A549 (cell line): ENCODE results near the gene GAN. TPM values are rescaled to one million over a fixed set of nuclear protein-coding genes. Genes with fewer than 3 reads are reported as not detected.

Source experiments
- ATAC-seq, 2 experiments: fragments of 200-7000 bp in 1 of 2; fragments of >200 bp in 1 of 2; cut with Nextera tagmentation in 1 of 2; cut with Tn5 transposase in 1 of 2; 3 replicates each; pipeline versions ENCODE4 v1.8.0 to v1.9.1; 2018 to 2020; ENCODE audit warnings: mild to moderate bottlenecking in 1 of 2, moderate library complexity in 1 of 2
- CTCF ChIA-PET: fragments of 300-600 bp; sonication (Branson Sonifier 250); formaldehyde crosslinking; extraction: SDS; loops from one replicate; lab custom pipeline; 2021; ENCODE audit warnings: antibody characterized with exemption, inconsistent platforms; lab: Yijun Ruan, JAX
- POLR2A ChIA-PET: fragments of 350-600 bp; formaldehyde crosslinking; extraction: SDS; loops from one replicate; lab custom pipeline; 2021; ENCODE audit warnings: antibody characterized with exemption, inconsistent platforms; lab: Yijun Ruan, JAX
- DNase-seq, 2 experiments: peaks; one replicate each; pipeline versions ENCODE4 v3.0.0 to v3.0.0-alpha.2; 2011 to 2016; ENCODE audit warnings: low read depth in 1 of 2, low spot score in 1 of 2
- FAIRE-seq: peaks from 2 replicates; lab custom pipeline; 2011; peaks lifted over from hg19 to GRCh38; lab: Jason Lieb, UNC
- H3K27ac ChIP-seq, 2 experiments: fragments of >200 bp; sonication (Bioruptor Twin); formaldehyde crosslinking; 3 replicates each; pipeline ENCODE4 v1.5.1; 2016 to 2017
- H3K4me1 ChIP-seq: fragments of >200 bp; sonication (Bioruptor Twin); formaldehyde crosslinking; 3 replicates; pipeline ENCODE4 v1.6.1; 2016
- H3K4me2 ChIP-seq: fragments of >200 bp; sonication (Bioruptor Twin); formaldehyde crosslinking; 3 replicates; pipeline ENCODE4 v1.6.1; 2016
- H3K4me3 ChIP-seq: fragments of >200 bp; sonication (Bioruptor Twin); formaldehyde crosslinking; 3 replicates; pipeline ENCODE4 v1.5.1; 2016
- H3K9me3 ChIP-seq: fragments of >200 bp; sonication (Bioruptor Twin); formaldehyde crosslinking; 3 replicates; pipeline ENCODE4 v1.6.1; 2016
- CBX8 ChIP-seq: fragments of 200-600 bp; sonication (generic); IDR thresholded peaks from 2 replicates; pipeline ENCODE4 v1.6.1; 2016
- CHD2 ChIP-seq: fragments of 150-350 bp; IDR thresholded peaks from 2 replicates; pipeline ENCODE4 v1.6.1; 2014; ENCODE audit warnings: low read length; ENCODE audit not compliant: partially characterized antibody
- CHD4 ChIP-seq: fragments of 200-600 bp; sonication (generic); IDR thresholded peaks from 2 replicates; pipeline ENCODE4 v1.6.1; 2016; ENCODE audit warnings: antibody characterized with exemption, mild to moderate bottlenecking, borderline replicate concordance
- EHF ChIP-seq: fragments of 250-450 bp; sonication (Bioruptor Pico); IDR thresholded peaks from 2 replicates; pipeline ENCODE4 v1.5.0; 2020; ENCODE audit warnings: mild to moderate bottlenecking
- EHMT2 ChIP-seq: fragments of 200-600 bp; sonication (generic); IDR thresholded peaks from 2 replicates; pipeline ENCODE4 v1.6.1; 2016; ENCODE audit warnings: antibody characterized with exemption, low read depth, mild to moderate bottlenecking, moderate library complexity
- FOSB ChIP-seq: fragments of 250-450 bp; sonication (Bioruptor Pico); IDR thresholded peaks from 2 replicates; pipeline ENCODE4 v1.5.0; 2020; ENCODE audit warnings: mild to moderate bottlenecking, moderate library complexity
- FOSL2 ChIP-seq, 2 experiments: fragments of 450-650 bp in 1 of 2; fragments of >200 bp in 1 of 2; sonication (Bioruptor Twin) in 1 of 2; formaldehyde crosslinking; IDR thresholded peaks; 2 replicates each; pipeline versions ENCODE4 v1.5.0 to v1.6.1; 2016 to 2020; ENCODE audit warnings: mild to moderate bottlenecking in 1 of 2, moderate library complexity in 1 of 2
- HDAC2 ChIP-seq: fragments of 200-600 bp; sonication (generic); IDR thresholded peaks from 2 replicates; pipeline ENCODE4 v1.6.1; 2016
- HEYL ChIP-seq: fragments of 250-450 bp; sonication (Bioruptor Pico); IDR thresholded peaks from 2 replicates; pipeline ENCODE4 v1.8.0; 2021; ENCODE audit warnings: mild to moderate bottlenecking, moderate library complexity
- HOXB13 ChIP-seq: fragments of 250-450 bp; sonication (Bioruptor Pico); IDR thresholded peaks from 2 replicates; pipeline ENCODE4 v1.5.0; 2020; ENCODE audit warnings: low read depth, mild to moderate bottlenecking, moderate library complexity
- HOXB5 ChIP-seq: fragments of 250-450 bp; sonication (Bioruptor Pico); IDR thresholded peaks from 2 replicates; pipeline ENCODE4 v1.5.0; 2020; ENCODE audit warnings: mild to moderate bottlenecking, moderate library complexity
- JUN ChIP-seq, 2 experiments: fragments of >200 bp; sonication (Bioruptor Twin); formaldehyde crosslinking; IDR thresholded peaks; 2 replicates in 1 of 2; 3 replicates in 1 of 2; pipeline ENCODE4 v1.6.1; 2016 to 2017
- KDM1A ChIP-seq: fragments of 200-600 bp; sonication (generic); IDR thresholded peaks from 2 replicates; pipeline ENCODE4 v1.6.1; 2016; ENCODE audit warnings: low read depth, mild to moderate bottlenecking
- MAZ ChIP-seq: fragments of 150-350 bp; IDR thresholded peaks from 2 replicates; pipeline ENCODE4 v1.6.1; 2014; ENCODE audit warnings: antibody characterized with exemption, low read depth, low read length, borderline replicate concordance
- NFE2L2 ChIP-seq: fragments of 150-350 bp; conservative IDR thresholded peaks from 2 replicates; pipeline ENCODE4 v1.6.1; 2014; ENCODE audit warnings: low read length
- NR3C1 ChIP-seq: fragments of >200 bp; sonication (Bioruptor Twin); formaldehyde crosslinking; IDR thresholded peaks from 3 replicates; pipeline ENCODE4 v1.6.1; 2017
- PHF8 ChIP-seq: fragments of 200-600 bp; sonication (generic); IDR thresholded peaks from 2 replicates; pipeline ENCODE4 v1.6.1; 2016; ENCODE audit warnings: low read depth, mild to moderate bottlenecking, antibody characterized with exemption, moderate library complexity, borderline replicate concordance
- POLR2A ChIP-seq: IDR thresholded peaks from 2 replicates; pipeline ENCODE4 v1.6.1; 2012; ENCODE audit warnings: mild to moderate bottlenecking, low read length
- RAD21 ChIP-seq, 2 experiments: fragments of >200 bp in 1 of 2; sonication (Bioruptor Twin) in 1 of 2; formaldehyde crosslinking in 1 of 2; IDR thresholded peaks in 1 of 2; conservative IDR thresholded peaks in 1 of 2; 2 replicates in 1 of 2; 3 replicates in 1 of 2; pipeline ENCODE4 v1.6.1; 2012 to 2018; ENCODE audit warnings: inconsistent platforms in 1 of 2
- RCOR1 ChIP-seq: fragments of 150-350 bp; IDR thresholded peaks from 2 replicates; pipeline ENCODE4 v1.6.1; 2014; ENCODE audit warnings: antibody characterized with exemption, low read length, low read depth
- RFX5 ChIP-seq: fragments of 450-650 bp; IDR thresholded peaks from 2 replicates; pipeline ENCODE4 v1.7.1; 2014; ENCODE audit warnings: antibody characterized with exemption, mild to moderate bottlenecking, moderate library complexity
- RNF2 ChIP-seq: fragments of 200-600 bp; sonication (generic); IDR thresholded peaks from 2 replicates; pipeline ENCODE4 v1.6.1; 2016; ENCODE audit warnings: low read depth, mild to moderate bottlenecking, antibody characterized with exemption, moderate library complexity, borderline replicate concordance
- TFCP2L1 ChIP-seq: fragments of 250-450 bp; sonication (Bioruptor Pico); IDR thresholded peaks from 2 replicates; pipeline ENCODE4 v1.5.0; 2021; ENCODE audit warnings: mild to moderate bottlenecking
- TP53 ChIP-seq: fragments of 250-450 bp; sonication (Bioruptor Pico); IDR thresholded peaks from 2 replicates; pipeline ENCODE4 v1.5.0; 2021; ENCODE audit warnings: mild to moderate bottlenecking, moderate library complexity
- ZC3H11A ChIP-seq: fragments of 450-650 bp; IDR thresholded peaks from 2 replicates; pipeline ENCODE4 v1.6.1; 2014; ENCODE audit warnings: antibody characterized with exemption, mild to moderate bottlenecking
- WGBS: methylation state at CpG from one replicate; pipeline ENCODE4 v1.1.6; 2017; ENCODE audit errors: missing lambda C conversion rate; 5-methylcytosine and 5-hydroxymethylcytosine counted together
- polyA plus RNA-seq, 4 experiments: library from polyadenylated mRNA; depleted of rRNA in 3 of 4; stranded (reverse); fragments of >200 nt; fragmentation: RNase III in 1 of 4; extraction: RNeasy Plus Mini Kit Qiagen cat#74134 plus additional on column Dnase treatment in 1 of 4; gene quantifications; 2 replicates in 3 of 4; 3 replicates in 1 of 4; pipeline ENCODE4 v1.2.3, GENCODE V29; 2011 to 2017
- TF ChIP-seq, protein P1 (sequence below): fragments of >200 bp; sonication (Bioruptor Twin); formaldehyde crosslinking; IDR thresholded peaks from 3 replicates; pipeline ENCODE4 v1.6.1; 2016
- TF ChIP-seq, protein P2 (sequence below): fragments of 450-650 bp; IDR thresholded peaks from 2 replicates; pipeline ENCODE4 v1.6.1; 2014; ENCODE audit warnings: antibody characterized with exemption
- TF ChIP-seq, protein P3 (sequence below): fragments of 150-350 bp; IDR thresholded peaks from 2 replicates; pipeline ENCODE4 v1.6.1; 2014; ENCODE audit warnings: low read depth, mild to moderate bottlenecking, low read length
- TF ChIP-seq, protein P4 (sequence below): fragments of 250-450 bp; sonication (Bioruptor Pico); IDR thresholded peaks from 2 replicates; pipeline ENCODE4 v1.5.0; 2021; ENCODE audit warnings: mild to moderate bottlenecking, moderate library complexity, borderline replicate concordance

GAN gene
- polyA plus RNA-seq, 2 of the 4 experiments (the other 2 are of a cell fraction): 2.8 to 8.1 TPM

DNA sequence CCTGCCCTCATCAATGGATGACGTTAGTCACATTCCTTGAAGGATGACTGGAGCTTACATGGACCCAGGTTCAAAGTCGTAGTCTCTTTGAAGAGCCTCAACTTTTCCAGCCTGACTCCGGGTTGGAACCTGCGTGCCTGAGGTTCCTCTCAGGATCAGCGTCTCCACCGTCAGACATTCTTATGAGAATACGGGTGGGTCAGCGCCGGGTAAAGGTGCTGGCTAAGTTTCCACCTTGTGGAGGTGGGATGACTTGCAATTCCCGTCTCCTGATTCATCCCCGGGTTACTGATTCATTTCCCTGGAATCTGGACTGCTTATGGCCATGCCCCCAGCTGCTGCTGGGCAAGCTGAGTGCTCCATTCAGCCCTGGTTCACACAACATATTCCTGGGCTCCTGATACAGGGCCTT lies 90.9 kb downstream of the GAN start (continued):
- 0 out of 2 replicates have a peak, but pooled peaks have one; percentile 26 for TF ChIP-seq RFX5
- peak; percentile 47 for TF ChIP-seq CHD2
- TF ChIP-seq JUN (IDR thresholded peaks at IDR 0.05): peak; percentile 93 to 99
- TF ChIP-seq, protein P1, sequence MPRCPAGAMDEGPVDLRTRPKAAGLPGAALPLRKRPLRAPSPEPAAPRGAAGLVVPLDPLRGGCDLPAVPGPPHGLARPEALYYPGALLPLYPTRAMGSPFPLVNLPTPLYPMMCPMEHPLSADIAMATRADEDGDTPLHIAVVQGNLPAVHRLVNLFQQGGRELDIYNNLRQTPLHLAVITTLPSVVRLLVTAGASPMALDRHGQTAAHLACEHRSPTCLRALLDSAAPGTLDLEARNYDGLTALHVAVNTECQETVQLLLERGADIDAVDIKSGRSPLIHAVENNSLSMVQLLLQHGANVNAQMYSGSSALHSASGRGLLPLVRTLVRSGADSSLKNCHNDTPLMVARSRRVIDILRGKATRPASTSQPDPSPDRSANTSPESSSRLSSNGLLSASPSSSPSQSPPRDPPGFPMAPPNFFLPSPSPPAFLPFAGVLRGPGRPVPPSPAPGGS: peak; percentile 73; the same call in 2 of the 3 replicates
- peak; percentile 62; the same call in 1 of the 2 replicates for TF ChIP-seq EHF (CRISPR knock-in tag)
- no peak for TF ChIP-seq FOSB
- TF ChIP-seq, protein P2, sequence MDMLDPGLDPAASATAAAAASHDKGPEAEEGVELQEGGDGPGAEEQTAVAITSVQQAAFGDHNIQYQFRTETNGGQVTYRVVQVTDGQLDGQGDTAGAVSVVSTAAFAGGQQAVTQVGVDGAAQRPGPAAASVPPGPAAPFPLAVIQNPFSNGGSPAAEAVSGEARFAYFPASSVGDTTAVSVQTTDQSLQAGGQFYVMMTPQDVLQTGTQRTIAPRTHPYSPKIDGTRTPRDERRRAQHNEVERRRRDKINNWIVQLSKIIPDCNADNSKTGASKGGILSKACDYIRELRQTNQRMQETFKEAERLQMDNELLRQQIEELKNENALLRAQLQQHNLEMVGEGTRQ: no peak
- TF ChIP-seq POLR2A: no peak
- peak; percentile 13; the same call in 1 of the 2 replicates for TF ChIP-seq TP53 (CRISPR knock-in tag)
- no peak for TF ChIP-seq CBX8
- TF ChIP-seq HDAC2: no peak
- no peak for TF ChIP-seq TFCP2L1
- TF ChIP-seq FOSL2 (IDR thresholded peaks at IDR 0.05): peak; percentile 94
- TF ChIP-seq FOSL2 (CRISPR knock-in tag; IDR thresholded peaks at IDR 0.05): peak; percentile 99
- no peak for TF ChIP-seq MAZ

DNA sequence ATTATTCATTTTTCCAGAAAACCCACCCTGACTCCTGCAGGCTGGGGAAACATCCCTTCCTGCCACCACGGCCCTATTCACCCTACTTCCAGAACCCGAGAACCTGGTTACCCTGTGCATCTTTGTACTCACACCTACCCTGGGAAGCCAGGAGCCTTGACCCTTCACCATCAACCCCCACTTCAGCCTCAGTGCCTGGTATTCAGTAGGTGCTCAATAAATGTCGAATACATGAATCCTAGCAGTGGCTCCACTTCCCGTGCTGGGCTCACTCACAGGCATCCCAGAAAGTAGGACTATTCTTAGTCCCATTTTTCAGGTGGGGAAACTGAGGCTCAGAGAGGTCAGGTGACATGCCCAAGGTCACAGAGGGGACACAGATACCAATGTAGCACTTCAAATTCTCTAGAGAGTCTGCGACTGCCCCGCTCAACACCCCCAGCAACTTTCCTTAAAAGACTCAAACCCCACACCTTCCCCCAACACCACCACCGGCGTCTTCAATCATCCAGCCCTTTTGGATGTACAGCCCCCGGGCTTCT lies 93.7 kb downstream of the GAN start:
- Histone ChIP-seq H3K9me3 (no peaks in the 10 kb centered on the region), H3K4me2 (no peak overlapping the region), H3K4me3 (no peak overlapping the region), H3K4me1 (peaks cover 77% of the 10 kb centered on the region), H3K27ac (peak overlapping the region; percentile 97 to 100)
- DNase-seq: no peak
- 88% methylated on average over 9 of the region's 9 CpGs for WGBS
- POLR2A ChIA-PET: no interaction called here
- CTCF ChIA-PET: interaction anchor here (0.8 kb wide), 1 partner anchor 48 kb away, joined by 3 read pairs; no protein-coding TSS in a partner anchor
- FAIRE-seq: no peak
- ATAC-seq: no peak
- TF ChIP-seq, protein P3, sequence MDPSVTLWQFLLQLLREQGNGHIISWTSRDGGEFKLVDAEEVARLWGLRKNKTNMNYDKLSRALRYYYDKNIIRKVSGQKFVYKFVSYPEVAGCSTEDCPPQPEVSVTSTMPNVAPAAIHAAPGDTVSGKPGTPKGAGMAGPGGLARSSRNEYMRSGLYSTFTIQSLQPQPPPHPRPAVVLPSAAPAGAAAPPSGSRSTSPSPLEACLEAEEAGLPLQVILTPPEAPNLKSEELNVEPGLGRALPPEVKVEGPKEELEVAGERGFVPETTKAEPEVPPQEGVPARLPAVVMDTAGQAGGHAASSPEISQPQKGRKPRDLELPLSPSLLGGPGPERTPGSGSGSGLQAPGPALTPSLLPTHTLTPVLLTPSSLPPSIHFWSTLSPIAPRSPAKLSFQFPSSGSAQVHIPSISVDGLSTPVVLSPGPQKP: no peak
- TF ChIP-seq HOXB5: no peak
- no peak for TF ChIP-seq PHF8
- TF ChIP-seq NFE2L2: no peak
- TF ChIP-seq EHMT2: no peak
- no peak for TF ChIP-seq RFX5
- no peak for TF ChIP-seq RAD21 (conservative IDR thresholded peaks at IDR 0.05 in 1 of 2, IDR thresholded peaks at IDR 0.05 in 1 of 2)

DNA sequence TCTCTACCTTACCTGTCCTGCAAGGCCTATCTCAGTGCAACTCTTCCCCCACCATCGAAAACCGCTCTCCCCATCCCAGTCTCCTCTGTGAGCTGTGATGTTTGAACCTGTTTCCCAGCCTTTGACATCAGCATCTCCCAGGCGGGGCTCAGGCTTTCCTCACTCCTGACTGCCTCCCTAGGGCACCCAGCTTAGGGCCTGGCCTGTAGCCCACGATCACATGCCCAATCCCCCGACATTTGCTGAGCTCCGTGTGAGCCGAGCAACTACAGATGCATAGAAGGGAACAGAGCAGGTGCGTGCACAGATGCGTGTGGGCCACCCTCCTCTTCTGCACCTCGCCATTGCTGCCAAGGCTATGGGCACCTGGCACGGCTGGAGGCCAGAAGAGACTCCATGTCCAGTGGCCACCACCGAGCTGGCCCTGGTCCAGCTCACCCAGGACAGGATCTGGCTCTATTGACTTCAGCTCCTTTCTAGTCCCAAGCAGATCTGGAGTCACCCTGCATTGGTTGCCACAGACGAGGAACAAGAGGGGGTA lies 94.3 kb downstream of the GAN start:
- no peak for TF ChIP-seq CBX8
- no peak for TF ChIP-seq NFE2L2
- TF ChIP-seq CHD4: no peak
- TF ChIP-seq RCOR1: no peak
- no peak for TF ChIP-seq HDAC2
- TF ChIP-seq HEYL (CRISPR knock-in tag): no peak
- no peak for TF ChIP-seq EHF (CRISPR knock-in tag)
- TF ChIP-seq FOSL2 (IDR thresholded peaks at IDR 0.05): no peak
- TF ChIP-seq FOSL2 (CRISPR knock-in tag; IDR thresholded peaks at IDR 0.05): no peak
- TF ChIP-seq RAD21 (conservative IDR thresholded peaks at IDR 0.05 in 1 of 2, IDR thresholded peaks at IDR 0.05 in 1 of 2): no peak
- TF ChIP-seq EHMT2: no peak
- no peak for TF ChIP-seq KDM1A
- TF ChIP-seq RNF2: no peak
- TF ChIP-seq NR3C1: no peak
- no peak for TF ChIP-seq RFX5
- TF ChIP-seq, protein P4, sequence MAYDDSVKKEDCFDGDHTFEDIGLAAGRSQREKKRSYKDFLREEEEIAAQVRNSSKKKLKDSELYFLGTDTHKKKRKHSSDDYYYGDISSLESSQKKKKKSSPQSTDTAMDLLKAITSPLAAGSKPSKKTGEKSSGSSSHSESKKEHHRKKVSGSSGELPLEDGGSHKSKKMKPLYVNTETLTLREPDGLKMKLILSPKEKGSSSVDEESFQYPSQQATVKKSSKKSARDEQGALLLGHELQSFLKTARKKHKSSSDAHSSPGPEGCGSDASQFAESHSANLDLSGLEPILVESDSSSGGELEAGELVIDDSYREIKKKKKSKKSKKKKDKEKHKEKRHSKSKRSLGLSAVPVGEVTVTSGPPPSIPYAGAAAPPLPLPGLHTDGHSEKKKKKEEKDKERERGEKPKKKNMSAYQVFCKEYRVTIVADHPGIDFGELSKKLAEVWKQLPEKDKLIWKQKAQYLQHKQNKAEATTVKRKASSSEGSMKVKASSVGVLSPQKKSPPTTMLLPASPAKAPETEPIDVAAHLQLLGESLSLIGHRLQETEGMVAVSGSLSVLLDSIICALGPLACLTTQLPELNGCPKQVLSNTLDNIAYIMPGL: no peak
- no peak for TF ChIP-seq HOXB13
- no peak for TF ChIP-seq ZC3H11A
- CTCF ChIA-PET: interaction anchor here (0.8 to 1.2 kb wide), 4 partner anchors 34 to 328 kb away, joined by 3 to 4 read pairs (median 3); no protein-coding TSS in a partner anchor

More for the DNA sequence above, 94.3 kb downstream of the GAN start:
- FAIRE-seq (no peak), ATAC-seq (no peak), DNase-seq (peak in 1 of 2 experiments; percentile 48)
- H3K4me1 ChIP-seq: peaks cover 77% of the 10 kb centered on the region
- POLR2A ChIA-PET: no interaction called here
- H3K27ac ChIP-seq: peak overlapping the region; percentile 97 to 100
- 86% methylated on average over 11 of the region's 13 CpGs for WGBS
- no peak overlapping the region for H3K4me2 ChIP-seq
- H3K9me3 ChIP-seq: no peaks in the 10 kb centered on the region
- H3K4me3 ChIP-seq: no peak overlapping the region
